Hepatic stellate cell (primary cell): ENCODE results near the gene FOXD2.

Experiments
- DNase-seq: peaks from one replicate; pipeline ENCODE4 v3.0.0; 2011; ENCODE audit warnings: low spot score

FOXD2 gene

GRCh38 chr1:47437447-47438164, at the start of gene FOXD2:
Gene FOXD2 (plus strand): TSS chr1:47438044. CDS start chr1:47438136, 92 bp downstream.
- peak; percentile 98 for DNase-seq

- peak; percentile 69 for DNase-seq
Observed at GRCh38 chr1:47388891-47389238, 49.0 kb upstream of the FOXD2 start.

GRCh38 chr1:47389731-47390130, 48.1 kb upstream of the FOXD2 start:
- DNase-seq = no peak

- DNase-seq = no peak
Observed at GRCh38 chr1:47390843-47391242, 47.0 kb upstream of the FOXD2 start.

- DNase-seq = no peak
Observed at GRCh38 chr1:47393141-47393540, 44.7 kb upstream of the FOXD2 start.

GRCh38 chr1:47395433-47395832, 42.4 kb upstream of the FOXD2 start:
- DNase-seq = no peak

- DNase-seq = no peak
Observed at GRCh38 chr1:47396671-47397196, 41.1 kb upstream of the FOXD2 start.

- DNase-seq = no peak
Observed at GRCh38 chr1:47399138-47399845, 38.6 kb upstream of the FOXD2 start.

GRCh38 chr1:47399846-47400155, 38.0 kb upstream of the FOXD2 start:
- no peak for DNase-seq

- DNase-seq = no peak
Observed at GRCh38 chr1:47401761-47402160, 36.1 kb upstream of the FOXD2 start.

- no peak for DNase-seq
Observed at GRCh38 chr1:47402591-47402990, 35.3 kb upstream of the FOXD2 start.

- DNase-seq = no peak
Observed at GRCh38 chr1:47403321-47403910, 34.4 kb upstream of the FOXD2 start.

GRCh38 chr1:47405697-47406096, 32.1 kb upstream of the FOXD2 start:
- no peak for DNase-seq

- no peak for DNase-seq
Observed at GRCh38 chr1:47406966-47407365, 30.9 kb upstream of the FOXD2 start.

GRCh38 chr1:47407481-47407880, 30.4 kb upstream of the FOXD2 start:
- no peak for DNase-seq

GRCh38 chr1:47409311-47410067, 28.4 kb upstream of the FOXD2 start:
- no peak for DNase-seq

- DNase-seq = no peak
Observed at GRCh38 chr1:47410068-47410455, 27.8 kb upstream of the FOXD2 start.

- no peak for DNase-seq
Observed at GRCh38 chr1:47411436-47411835, 26.4 kb upstream of the FOXD2 start.

- DNase-seq = no peak
Observed at GRCh38 chr1:47412437-47412836, 25.4 kb upstream of the FOXD2 start.

GRCh38 chr1:47415728-47416318, 22.0 kb upstream of the FOXD2 start, which contains the start of gene FOXE3:
Gene FOXE3 (plus strand): TSS chr1:47416285. CDS start chr1:47416316, 31 bp downstream.
- no peak for DNase-seq

GRCh38 chr1:47416319-47417169, 21.3 kb upstream of the FOXD2 start:
- DNase-seq = no peak
